SK-N-MC (cell line): Measurements from ENCODE around the gene SRGAP1.
A peak's percentile ranks its signal among the peaks of the same experiment; 100 is the strongest.

Experiments
- DNase-seq: peaks from one replicate; pipeline ENCODE4 v3.0.0-alpha.2; 2011; ENCODE audit warnings: low read depth, low spot score
- H3K27ac ChIP-seq: fragments of 200-600 bp; sonication (generic); 2 replicates; pipeline ENCODE4 v1.5.1; 2016; ENCODE audit warnings: mixed run types
- H3K36me3 ChIP-seq: fragments of 200-600 bp; sonication (generic); 2 replicates; pipeline ENCODE4 v1.6.1; 2017; ENCODE audit warnings: antibody characterized with exemption, low read length, mixed read lengths; ENCODE audit not compliant: insufficient read depth
- H3K4me3 ChIP-seq: fragments of 200-600 bp; sonication (generic); 2 replicates; pipeline ENCODE4 v1.5.1; 2016
- H3K9ac ChIP-seq: fragments of 200-600 bp; sonication (generic); 2 replicates; pipeline ENCODE4 v1.8.0; 2017; ENCODE audit warnings: mixed run types, mixed read lengths; ENCODE audit not compliant: insufficient read length
- H3K9me3 ChIP-seq: fragments of 200-600 bp; sonication (generic); 2 replicates; pipeline ENCODE4 v1.6.1; 2017; ENCODE audit warnings: low read depth, mild to moderate bottlenecking, antibody characterized with exemption, low read length, moderate library complexity, mixed read lengths
- EZH2 ChIP-seq: fragments of 200-600 bp; sonication (generic); IDR thresholded peaks from one replicate; pipeline ENCODE4 v1.6.1; 2017; ENCODE audit warnings: antibody characterized with exemption
- FOXP2 ChIP-seq: optimal IDR thresholded peaks from 2 replicates; pipeline ENCODE3; 2011; ENCODE audit warnings: mild to moderate bottlenecking, moderate library complexity; ENCODE audit not compliant: insufficient read depth; ENCODE audit errors: extremely low read length, control extremely low read depth
- POLR2AphosphoS5 ChIP-seq: IDR thresholded peaks from 2 replicates; pipeline ENCODE4 v1.6.1; 2012; ENCODE audit warnings: mild to moderate bottlenecking, low read depth, low read length, borderline replicate concordance

SRGAP1 gene

GRCh38 chr12:63885401-63885800, 40.9 kb downstream of the SRGAP1 start:
- no peak for TF ChIP-seq POLR2AphosphoS5
- TF ChIP-seq FOXP2 = no peak
- no peak for TF ChIP-seq EZH2
- no peak overlapping the region for H3K27ac ChIP-seq
- no peaks in the 10 kb centered on the region for H3K9me3 ChIP-seq
- H3K9ac ChIP-seq = no peak overlapping the region
- H3K4me3 ChIP-seq = no peak overlapping the region
- DNase-seq = no peak
- H3K36me3 ChIP-seq = no peaks in the 10 kb centered on the region

- Histone ChIP-seq H3K36me3 (no peaks in the 10 kb centered on the region), H3K27ac (no peak overlapping the region), H3K9me3 (no peaks in the 10 kb centered on the region), H3K9ac (no peak overlapping the region), H3K4me3 (no peak overlapping the region)
- TF ChIP-seq POLR2AphosphoS5 = no peak
- TF ChIP-seq EZH2 = no peak
- TF ChIP-seq FOXP2 = no peak
- no peak for DNase-seq
These were observed 44.6 kb downstream of the SRGAP1 start for GRCh38 chr12:63888908-63889635.

- no peak overlapping the region for H3K4me3 ChIP-seq
- H3K27ac ChIP-seq = no peak overlapping the region
- no peaks in the 10 kb centered on the region for H3K36me3 ChIP-seq
- no peaks in the 10 kb centered on the region for H3K9me3 ChIP-seq
- no peak for DNase-seq
- no peak overlapping the region for H3K9ac ChIP-seq
- TF ChIP-seq EZH2 (no peak), POLR2AphosphoS5 (no peak), FOXP2 (no peak)
These were observed 45.4 kb downstream of the SRGAP1 start for GRCh38 chr12:63889721-63890509.

GRCh38 chr12:63893170-63893569, 48.7 kb downstream of the SRGAP1 start:
- H3K36me3 ChIP-seq = no peaks in the 10 kb centered on the region
- H3K4me3 ChIP-seq = no peak overlapping the region
- H3K27ac ChIP-seq = no peak overlapping the region
- no peaks in the 10 kb centered on the region for H3K9me3 ChIP-seq
- TF ChIP-seq POLR2AphosphoS5 = no peak
- no peak for DNase-seq
- H3K9ac ChIP-seq = no peak overlapping the region

- Histone ChIP-seq H3K4me3 (no peak overlapping the region), H3K36me3 (no peaks in the 10 kb centered on the region), H3K9ac (no peak overlapping the region), H3K9me3 (no peaks in the 10 kb centered on the region), H3K27ac (no peak overlapping the region)
- DNase-seq = no peak
- no peak for TF ChIP-seq EZH2
- no peak for TF ChIP-seq POLR2AphosphoS5
- TF ChIP-seq FOXP2 = no peak
These were observed 49.6 kb downstream of the SRGAP1 start for GRCh38 chr12:63894132-63894531.

- Histone ChIP-seq H3K36me3 (no peaks in the 10 kb centered on the region), H3K27ac (no peak overlapping the region)
These were observed 51.3 kb downstream of the SRGAP1 start for GRCh38 chr12:63895841-63896240.

GRCh38 chr12:63897931-63898330, 53.4 kb downstream of the SRGAP1 start:
- no peak for TF ChIP-seq FOXP2
- TF ChIP-seq POLR2AphosphoS5 = no peak
- no peak for TF ChIP-seq EZH2
- Histone ChIP-seq H3K36me3 (no peaks in the 10 kb centered on the region), H3K9me3 (no peaks in the 10 kb centered on the region), H3K4me3 (peak overlapping the region; percentile 29), H3K9ac (peak overlapping the region; percentile 54), H3K27ac (peak overlapping the region; percentile 82)
- DNase-seq = peak; percentile 57

More at GRCh38 chr12:63895841-63896240, 51.3 kb downstream of the SRGAP1 start:
- H3K4me3 ChIP-seq = no peak overlapping the region
- TF ChIP-seq POLR2AphosphoS5 = no peak
- TF ChIP-seq FOXP2 = no peak
- no peak for TF ChIP-seq EZH2
- DNase-seq = no peak
- no peak overlapping the region for H3K9ac ChIP-seq
- H3K9me3 ChIP-seq = no peaks in the 10 kb centered on the region

GRCh38 chr12:63898764-63899337, 54.4 kb downstream of the SRGAP1 start:
- DNase-seq = no peak
- no peak overlapping the region for H3K9ac ChIP-seq
- TF ChIP-seq EZH2 (no peak), POLR2AphosphoS5 (no peak), FOXP2 (no peak)
- no peaks in the 10 kb centered on the region for H3K9me3 ChIP-seq
- no peak overlapping the region for H3K27ac ChIP-seq
- no peaks in the 10 kb centered on the region for H3K36me3 ChIP-seq
- no peak overlapping the region for H3K4me3 ChIP-seq

- no peak overlapping the region for H3K27ac ChIP-seq
- TF ChIP-seq EZH2 (no peak), FOXP2 (no peak), POLR2AphosphoS5 (no peak)
- no peak overlapping the region for H3K4me3 ChIP-seq
- H3K9me3 ChIP-seq = no peaks in the 10 kb centered on the region
- no peak for DNase-seq
- H3K9ac ChIP-seq = no peak overlapping the region
- H3K36me3 ChIP-seq = no peaks in the 10 kb centered on the region
These were observed 54.9 kb downstream of the SRGAP1 start for GRCh38 chr12:63899396-63899795.
